Prostate gland (tissue), 2 donors: ENCODE data around the gene TTLL4. TPM values are rescaled to one million over a fixed set of nuclear protein-coding genes. Genes with fewer than 3 reads are reported as not detected.

Source experiments
- DNase-seq: peaks from one replicate; pipeline ENCODE4 v3.0.0-alpha.2; 2019; ENCODE audit warnings: low spot score
- H3K27ac ChIP-seq, 2 donors: fragments of 200-600 bp; sonication (generic); 2 replicates each; pipeline ENCODE4 v1.5.1; 2017 to 2019
- H3K27me3 ChIP-seq: fragments of 200-600 bp; sonication (generic); replicated peaks from 2 replicates; pipeline ENCODE4 v1.5.1; 2019; ENCODE audit not compliant: insufficient read depth
- H3K36me3 ChIP-seq, 2 donors: fragments of 200-600 bp; sonication (generic); 1 replicate in 1 of 2; 2 replicates in 1 of 2; pipeline versions ENCODE4 v1.5.1 to v1.8.1; 2017 to 2019
- H3K4me1 ChIP-seq: fragments of 200-600 bp; sonication (generic); replicated peaks from 2 replicates; pipeline ENCODE4 v1.5.1; 2019
- H3K4me3 ChIP-seq, 2 donors: fragments of 200-600 bp; sonication (generic); 2 replicates each; pipeline ENCODE4 v1.5.1; 2017 to 2019
- H3K9me3 ChIP-seq: fragments of 200-600 bp; sonication (generic); 2 replicates; pipeline ENCODE4 v1.5.1; 2017
- CTCF ChIP-seq, 4 experiments: fragments of 200-600 bp in 2 of 4; fragments of 450-650 bp in 2 of 4; sonication (generic) in 2 of 4; IDR thresholded peaks; 1 replicate in 3 of 4; 2 replicates in 1 of 4; pipeline ENCODE4 v1.5.1; 2016 to 2019; ENCODE audit warnings: antibody characterized with exemption in 4 of 4, mild to moderate bottlenecking in 2 of 4, moderate library complexity in 2 of 4
- POLR2A ChIP-seq: fragments of 450-650 bp; IDR thresholded peaks from one replicate; pipeline ENCODE4 v1.6.1; 2016; ENCODE audit warnings: antibody characterized with exemption, mild to moderate bottlenecking
- POLR2AphosphoS5 ChIP-seq: sonication (generic); formaldehyde crosslinking; IDR thresholded peaks from one replicate; pipeline ENCODE4 v1.6.1; 2017; ENCODE audit warnings: antibody characterized with exemption
- WGBS: methylation state at CpG from one replicate; pipeline ENCODE4 v1.1.5; 2018; 5-methylcytosine and 5-hydroxymethylcytosine counted together
- intact Hi-C: fragments of 100-400 bp; cut with DNase I; formaldehyde crosslinking; loops from one replicate; pipeline ENCODE4 v1.14.2; 2022
- total RNA-seq, 2 donors: library from RNA; depleted of rRNA; stranded (reverse); fragments of >200 nt; gene quantifications; one replicate each; pipeline ENCODE4 v1.1.0, GENCODE V29; 2016

The TTLL4 gene
- total RNA-seq, 2 donors from 2014 or later = 21.1 to 63.8 TPM

DNA sequence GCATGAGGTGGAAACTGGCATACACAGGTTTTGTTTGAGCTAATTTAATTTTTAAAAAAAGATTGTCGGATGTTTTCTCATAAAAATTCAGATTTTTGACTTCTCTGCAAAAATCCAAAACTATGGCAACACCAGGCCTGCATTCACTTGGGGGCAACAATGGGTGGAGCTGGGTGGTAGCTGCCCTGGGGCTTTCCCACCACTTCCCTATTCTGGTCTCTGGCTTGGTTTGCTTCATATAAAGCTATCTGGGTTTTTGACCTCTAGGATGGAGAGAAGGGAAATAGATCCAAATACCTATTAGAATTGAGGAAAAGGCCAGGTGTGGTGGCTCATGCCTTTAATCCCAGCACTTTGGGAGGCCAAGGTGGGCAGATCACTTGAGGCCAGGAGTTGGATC, 65.9 kb downstream of the TTLL4 start:
- no peak for TF ChIP-seq CTCF (IDR thresholded peaks at IDR 0.05)
- no peak for TF ChIP-seq POLR2AphosphoS5
- no peak for TF ChIP-seq POLR2A
- Histone ChIP-seq H3K4me1 (no peaks in the 10 kb centered on the region), H3K36me3 (no peaks in the 10 kb centered on the region), H3K27ac (no peak overlapping the region), H3K27me3 (no peaks in the 10 kb centered on the region), H3K9me3 (no peaks in the 10 kb centered on the region), H3K4me3 (no peak overlapping the region)
- intact Hi-C loops = no loop called here
- no peak for DNase-seq
- WGBS = 97% methylated on average over 1 of the region's 1 CpG

GRCh38 chr2:218777276-218777990, 66.8 kb downstream of the TTLL4 start:
- H3K27me3 ChIP-seq = no peaks in the 10 kb centered on the region
- intact Hi-C loops = no loop called here
- no peak overlapping the region for H3K27ac ChIP-seq
- WGBS = 93% methylated on average over 9 of the region's 9 CpGs
- H3K36me3 ChIP-seq = no peaks in the 10 kb centered on the region
- no peaks in the 10 kb centered on the region for H3K9me3 ChIP-seq
- no peak for DNase-seq
- no peaks in the 10 kb centered on the region for H3K4me1 ChIP-seq
- TF ChIP-seq POLR2A = no peak
- H3K4me3 ChIP-seq = no peak overlapping the region

GRCh38 chr2:218780046-218780445, 69.4 kb downstream of the TTLL4 start:
- Histone ChIP-seq H3K9me3 (no peaks in the 10 kb centered on the region), H3K27ac (peak overlapping the region; percentile 91 to 96), H3K4me3 (no peak overlapping the region), H3K27me3 (no peaks in the 10 kb centered on the region), H3K36me3 (no peaks in the 10 kb centered on the region), H3K4me1 (no peaks in the 10 kb centered on the region)
- no peak for TF ChIP-seq POLR2A
- no peak for TF ChIP-seq POLR2AphosphoS5
- TF ChIP-seq CTCF (IDR thresholded peaks at IDR 0.05) = no peak
- WGBS = 70% methylated on average over 2 of the region's 2 CpGs
- intact Hi-C loops = no loop called here
- no peak for DNase-seq

- H3K27ac ChIP-seq = peak overlapping the region; percentile 91 to 96
- intact Hi-C loops = no loop called here
- 19% methylated on average over 15 of the region's 15 CpGs for WGBS
- DNase-seq = peak; percentile 71
- no peaks in the 10 kb centered on the region for H3K36me3 ChIP-seq
- H3K4me3 ChIP-seq = peak overlapping the region; percentile 68 to 71
- H3K9me3 ChIP-seq = no peaks in the 10 kb centered on the region
- TF ChIP-seq CTCF (IDR thresholded peaks at IDR 0.05) (no peak), POLR2AphosphoS5 (peak; percentile 82)
- H3K27me3 ChIP-seq = no peaks in the 10 kb centered on the region
- H3K4me1 ChIP-seq = no peaks in the 10 kb centered on the region
These were observed 70.4 kb downstream of the TTLL4 start for GRCh38 chr2:218780851-218781690.

GRCh38 chr2:218781691-218782527, 71.3 kb downstream of the TTLL4 start, which contains the start of gene CYP27A1:
Gene CYP27A1 (plus strand): TSS chr2:218782147. CDS start chr2:218782183, 36 bp downstream.
- TF ChIP-seq CTCF (IDR thresholded peaks at IDR 0.05) = peak in 1 of 4 experiments; percentile 13
- TF ChIP-seq POLR2AphosphoS5 = no peak
- peak; percentile 75 for TF ChIP-seq POLR2A
- peak; percentile 56 for DNase-seq
- H3K4me1 ChIP-seq = no peaks in the 10 kb centered on the region
- peak within 1 kb of the TSS; percentile 91 to 96 for H3K27ac ChIP-seq
- no peaks in the 10 kb centered on the region for H3K27me3 ChIP-seq
- H3K9me3 ChIP-seq = no peaks in the 10 kb centered on the region
- WGBS = 1% methylated on average over 62 of the region's 76 CpGs
- peak within 1 kb of the TSS; percentile 68 to 71 for H3K4me3 ChIP-seq
- no peaks in the 10 kb centered on the region for H3K36me3 ChIP-seq
- intact Hi-C loops = no loop called here
